NCI-H748 (cell line): ENCODE measurements around the gene DHX38.
"Not testable (repeated sequence)": the region's sequence is repeated elsewhere in the genome, so short reads cannot be mapped to it uniquely, and the experiment has no call there.

ENCODE experiments used
- DNase-seq: peaks from one replicate; lab custom pipeline; 2025; ENCODE audit not compliant: unreplicated experiment; lab: John Stamatoyannopoulos, UW

DHX38 gene

GRCh38 chr16:72093448-72094265 is at the start of gene DHX38, which contains the start of gene TXNL4B:
Gene DHX38 (plus strand): TSS chr16:72093847. CDS start chr16:72096158, 2,311 bp downstream.
Gene TXNL4B (minus strand): TSS chr16:72093620. CDS start chr16:72090749, 2,871 bp downstream.
- peak; percentile 97 for DNase-seq

GRCh38 chr16:72044296-72044695 is 49.4 kb upstream of the DHX38 start:
- DNase-seq = no peak

- DNase-seq = no peak
These were observed 48.8 kb upstream of the DHX38 start for GRCh38 chr16:72044825-72045359.

GRCh38 chr16:72049110-72049509 is 44.5 kb upstream of the DHX38 start:
- DNase-seq = no peak

- DNase-seq = no peak
These were observed 42.7 kb upstream of the DHX38 start for GRCh38 chr16:72050769-72051464.

- DNase-seq = no peak
These were observed 41.8 kb upstream of the DHX38 start for GRCh38 chr16:72051818-72052217.

- not testable (repeated sequence) for DNase-seq
These were observed 39.3 kb upstream of the DHX38 start, which contains the start of gene HP for GRCh38 chr16:72054254-72054847. Gene HP (plus strand): TSS chr16:72054505. CDS start chr16:72054653, 148 bp downstream.

- DNase-seq = no peak
These were observed 37.7 kb upstream of the DHX38 start for GRCh38 chr16:72055911-72056310.

GRCh38 chr16:72057313-72057712 is 36.3 kb upstream of the DHX38 start:
- not testable (repeated sequence) for DNase-seq

GRCh38 chr16:72059060-72059459 is 34.6 kb upstream of the DHX38 start:
- not testable (repeated sequence) for DNase-seq

GRCh38 chr16:72060405-72060804 is 33.2 kb upstream of the DHX38 start:
- no peak for DNase-seq

GRCh38 chr16:72061564-72061963 is 32.1 kb upstream of the DHX38 start:
- no peak for DNase-seq

GRCh38 chr16:72064361-72064894 is 29.2 kb upstream of the DHX38 start:
- DNase-seq = no peak

- peak; percentile 13 for DNase-seq
These were observed 26.9 kb upstream of the DHX38 start for GRCh38 chr16:72066747-72067146.

GRCh38 chr16:72068930-72069329 is 24.7 kb upstream of the DHX38 start:
- DNase-seq = no peak

GRCh38 chr16:72072514-72073342 is 20.9 kb upstream of the DHX38 start:
- DNase-seq = no peak

- no peak for DNase-seq
These were observed 20.0 kb upstream of the DHX38 start for GRCh38 chr16:72073560-72074230.

- not testable (repeated sequence) for DNase-seq
These were observed 18.6 kb upstream of the DHX38 start for GRCh38 chr16:72075067-72075466.

GRCh38 chr16:72076991-72077706 is 16.5 kb upstream of the DHX38 start:
- DNase-seq = not testable (repeated sequence)
